Hepatocyte (in vitro differentiated cells): Measurements from ENCODE around the gene AHSP.
"Not testable (repeated sequence)": the region's sequence is repeated elsewhere in the genome, so short reads cannot be mapped to it uniquely, and the experiment has no call there.

Experiments used
- EZH2 ChIP-seq: fragments of 200-600 bp; sonication (generic); IDR thresholded peaks from 2 replicates; pipeline ENCODE4 v1.6.1; 2016; ENCODE audit warnings: antibody characterized with exemption, mild to moderate bottlenecking, borderline replicate concordance
- TF ChIP-seq, protein P1 (sequence below): fragments of 200-600 bp; sonication (generic); IDR thresholded peaks from 2 replicates; pipeline ENCODE4 v1.5.1; 2016; ENCODE audit warnings: antibody characterized with exemption, mild to moderate bottlenecking; ENCODE audit not compliant: poor library complexity

DNA sequence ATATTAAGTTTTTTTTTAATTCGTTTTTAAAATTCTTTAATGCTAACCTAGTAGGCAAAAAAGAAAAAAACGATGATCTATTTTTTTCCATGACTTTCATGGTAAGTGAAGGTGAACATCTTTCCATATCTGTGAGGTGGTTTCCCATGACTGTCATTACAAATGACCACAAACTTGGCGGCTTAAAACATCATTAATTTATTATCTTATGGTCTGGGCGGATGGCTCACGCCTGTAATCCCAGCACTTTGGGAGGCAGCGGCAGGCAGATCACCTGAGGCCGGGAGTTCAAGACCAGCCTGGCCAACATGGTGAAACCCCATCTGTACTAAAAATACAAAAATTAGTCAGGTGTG, 10.5 kb downstream of the AHSP start:
- TF ChIP-seq, protein P1, sequence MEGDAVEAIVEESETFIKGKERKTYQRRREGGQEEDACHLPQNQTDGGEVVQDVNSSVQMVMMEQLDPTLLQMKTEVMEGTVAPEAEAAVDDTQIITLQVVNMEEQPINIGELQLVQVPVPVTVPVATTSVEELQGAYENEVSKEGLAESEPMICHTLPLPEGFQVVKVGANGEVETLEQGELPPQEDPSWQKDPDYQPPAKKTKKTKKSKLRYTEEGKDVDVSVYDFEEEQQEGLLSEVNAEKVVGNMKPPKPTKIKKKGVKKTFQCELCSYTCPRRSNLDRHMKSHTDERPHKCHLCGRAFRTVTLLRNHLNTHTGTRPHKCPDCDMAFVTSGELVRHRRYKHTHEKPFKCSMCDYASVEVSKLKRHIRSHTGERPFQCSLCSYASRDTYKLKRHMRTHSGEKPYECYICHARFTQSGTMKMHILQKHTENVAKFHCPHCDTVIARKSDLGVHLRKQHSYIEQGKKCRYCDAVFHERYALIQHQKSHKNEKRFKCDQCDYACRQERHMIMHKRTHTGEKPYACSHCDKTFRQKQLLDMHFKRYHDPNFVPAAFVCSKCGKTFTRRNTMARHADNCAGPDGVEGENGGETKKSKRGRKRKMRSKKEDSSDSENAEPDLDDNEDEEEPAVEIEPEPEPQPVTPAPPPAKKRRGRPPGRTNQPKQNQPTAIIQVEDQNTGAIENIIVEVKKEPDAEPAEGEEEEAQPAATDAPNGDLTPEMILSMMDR = not testable (repeated sequence)
- not testable (repeated sequence) for TF ChIP-seq EZH2
